Neural progenitor cell (in vitro differentiated cells): ENCODE data around the gene CXXC4.

Source experiments
- EZH2phosphoT487 ChIP-seq: fragments of 200-600 bp; sonication (generic); IDR thresholded peaks from 2 replicates; pipeline ENCODE4 v1.6.1; 2017; ENCODE audit warnings: antibody characterized with exemption
- TF ChIP-seq, protein P1 (sequence below): fragments of 200-600 bp; sonication (generic); IDR thresholded peaks from 2 replicates; pipeline ENCODE4 v1.5.1; 2017; ENCODE audit warnings: antibody characterized with exemption, mild to moderate bottlenecking

DNA sequence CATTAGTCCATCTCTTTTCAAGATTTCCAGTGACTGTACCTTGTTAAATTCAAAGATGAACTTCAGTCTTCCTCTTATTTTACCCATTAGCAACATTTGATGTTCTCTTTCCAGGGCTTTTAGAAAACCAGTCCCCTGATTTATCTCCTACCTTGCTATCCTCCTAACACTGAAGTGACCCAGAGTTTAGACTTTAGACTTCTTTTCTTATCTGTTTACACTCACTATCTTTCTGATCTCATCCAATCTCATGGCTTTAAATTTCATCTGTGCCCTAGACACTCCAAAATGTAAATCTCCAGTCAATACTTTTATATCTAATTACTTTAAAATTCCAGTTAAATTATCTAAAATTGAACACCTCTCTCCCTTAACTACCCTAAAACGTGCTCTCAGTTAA, 13.5 kb upstream of the CXXC4 start:
- TF ChIP-seq, protein P1, sequence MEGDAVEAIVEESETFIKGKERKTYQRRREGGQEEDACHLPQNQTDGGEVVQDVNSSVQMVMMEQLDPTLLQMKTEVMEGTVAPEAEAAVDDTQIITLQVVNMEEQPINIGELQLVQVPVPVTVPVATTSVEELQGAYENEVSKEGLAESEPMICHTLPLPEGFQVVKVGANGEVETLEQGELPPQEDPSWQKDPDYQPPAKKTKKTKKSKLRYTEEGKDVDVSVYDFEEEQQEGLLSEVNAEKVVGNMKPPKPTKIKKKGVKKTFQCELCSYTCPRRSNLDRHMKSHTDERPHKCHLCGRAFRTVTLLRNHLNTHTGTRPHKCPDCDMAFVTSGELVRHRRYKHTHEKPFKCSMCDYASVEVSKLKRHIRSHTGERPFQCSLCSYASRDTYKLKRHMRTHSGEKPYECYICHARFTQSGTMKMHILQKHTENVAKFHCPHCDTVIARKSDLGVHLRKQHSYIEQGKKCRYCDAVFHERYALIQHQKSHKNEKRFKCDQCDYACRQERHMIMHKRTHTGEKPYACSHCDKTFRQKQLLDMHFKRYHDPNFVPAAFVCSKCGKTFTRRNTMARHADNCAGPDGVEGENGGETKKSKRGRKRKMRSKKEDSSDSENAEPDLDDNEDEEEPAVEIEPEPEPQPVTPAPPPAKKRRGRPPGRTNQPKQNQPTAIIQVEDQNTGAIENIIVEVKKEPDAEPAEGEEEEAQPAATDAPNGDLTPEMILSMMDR = no peak
- no peak for TF ChIP-seq EZH2phosphoT487
